ENCODE results near the gene SBNO2. TPM values are rescaled to one million over a fixed set of nuclear protein-coding genes. Genes with fewer than 3 reads are reported as not detected.

SBNO2 gene
- total and polyA plus RNA-seq, 9 of the 15 experiments (the other 6 are each of a cell fraction or from before 2014, with no cell fraction given): 0.01 to 46.2 (median 6.7) TPM

DNA sequence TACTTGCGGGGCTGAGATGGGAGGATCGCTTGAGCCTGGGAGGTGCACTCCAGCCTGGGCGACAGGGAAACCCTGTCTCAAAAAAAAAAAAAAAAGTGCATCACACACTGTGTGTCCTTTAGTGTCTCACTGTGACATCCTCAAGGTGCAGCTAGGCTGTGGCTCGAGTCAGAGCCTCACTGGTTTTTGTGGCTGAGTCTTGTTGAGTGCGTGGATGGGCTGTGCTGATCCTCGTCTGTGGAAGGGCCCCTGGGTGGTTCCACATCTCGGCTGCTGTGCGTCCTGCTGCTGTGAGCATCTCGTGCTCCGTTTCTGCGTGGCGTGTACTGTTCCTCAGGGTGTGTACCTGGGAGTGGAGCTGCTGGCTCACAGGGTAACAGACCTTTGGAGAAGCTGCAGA is 42.7 kb upstream of the SBNO2 start:
- ATAC-seq: no peak
- ChIA-PET POLR2A (interaction anchor here (0.6 to 2.1 kb wide), 7 partner anchors 9 to 236 kb away, joined by 3 to 9 read pairs (median 5); no protein-coding TSS in a partner anchor), CTCF (ENCODE audit: low intra/inter-chr PET ratio) (no interaction called here)
- Histone ChIP-seq H3K27me3 (ENCODE audit: control insufficient read depth in 2 of 2, insufficient read depth in 2 of 2, low read length in 2 of 2) (no peaks in the 10 kb centered on the region), H2AFZ (ENCODE audit: low read depth, low read length) (no peak overlapping the region), H3K9me1 (ENCODE audit: control insufficient read depth, insufficient read depth, low read length) (peaks cover 16% of the 10 kb centered on the region), H3K79me2 (ENCODE audit: control insufficient read depth, insufficient read depth, low read length) (peaks cover 79% of the 10 kb centered on the region), H4K20me1 (replicated peaks; ENCODE audit: control insufficient read depth, insufficient read depth, low read length) (peaks cover 61% of the 10 kb centered on the region), H3K36me3 (ENCODE audit: control insufficient read depth, insufficient read depth, low read length) (peaks cover 75% of the 10 kb centered on the region; the same call in 2 of the 3 replicates), H3K4me2 (ENCODE audit: insufficient read depth, low read length) (0 out of 2 replicates have a peak overlapping the region, but pooled peaks have one; percentile 29), H3K9ac (ENCODE audit: insufficient read depth in 1 of 2, low read depth in 2 of 2, low read length in 2 of 2) (peak overlapping the region in 1 of 2 experiments; percentile 86; a peak in 2 of 4 replicates), H3K4me3 (no peak overlapping the region), H3K9me3 (replicated peaks; ENCODE audit: control insufficient read depth, insufficient read depth, low read depth, low read length) (no peaks in the 10 kb centered on the region), H3K27ac (ENCODE audit: extremely low read depth, low read depth, low read length) (no peak overlapping the region), H3K4me1 (replicated peaks in 1 of 2; ENCODE audit: control insufficient read depth in 2 of 2, insufficient read depth in 2 of 2, low read length in 2 of 2) (peaks cover 16 to 78% of the 10 kb centered on the region in 2 experiments; a peak in 4 of 5 replicates)
- peak; percentile 6 for FAIRE-seq
- TF ChIP-seq SRSF9 (IDR thresholded peaks at IDR 0.05; ENCODE audit: borderline replicate concordance, low read depth, low read length): no peak
- TF ChIP-seq ZNF217 (CRISPR knock-in tag; IDR thresholded peaks at IDR 0.05): no peak
- TF ChIP-seq MEIS2 (IDR thresholded peaks at IDR 0.05; ENCODE audit: partially characterized antibody): no peak
- 0 out of 2 replicates have a peak, but pooled peaks have one; percentile 23 for TF ChIP-seq ZNF143 (CRISPR knock-in tag; IDR thresholded peaks at IDR 0.05)
- in situ Hi-C loops (cut with MboI) (no loop called here), intact Hi-C loops (cut with micrococcal nuclease) (no loop called here)
- DNase-seq (ENCODE audit: extremely low read depth in 1 of 4, low spot score in 3 of 4): no peak
- 83% methylated on average over 11 of the region's 12 CpGs for WGBS (ENCODE audit: insufficient coverage, low coverage, missing lambda C conversion rate)
- BruUV-seq (replicated peaks): no TSS peak
